ENCODE results near the gene TTC39A.

TTC39A gene

DNA sequence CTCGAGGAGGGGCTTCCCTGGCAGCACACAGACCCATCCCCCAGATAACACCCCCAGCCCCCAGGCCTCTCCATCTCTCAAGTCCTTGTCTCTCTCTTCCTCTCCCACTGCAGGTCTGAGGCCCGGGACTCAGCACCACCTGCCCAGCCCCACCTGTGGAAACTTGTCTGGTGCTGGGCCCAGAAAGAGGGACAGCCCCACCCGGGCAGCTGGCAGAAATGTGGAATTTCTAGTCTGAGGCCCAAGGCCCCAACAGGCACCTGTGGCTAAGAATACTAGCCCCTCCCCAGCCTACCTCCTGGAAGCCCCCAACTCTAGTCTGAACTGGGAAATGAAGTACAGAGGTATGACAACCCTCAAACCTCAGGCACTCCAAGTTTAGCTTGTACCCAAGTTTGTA lies 15.4 kb downstream of the TTC39A start:
- no peak for DNase-seq (ENCODE audit: low read depth)

DNA sequence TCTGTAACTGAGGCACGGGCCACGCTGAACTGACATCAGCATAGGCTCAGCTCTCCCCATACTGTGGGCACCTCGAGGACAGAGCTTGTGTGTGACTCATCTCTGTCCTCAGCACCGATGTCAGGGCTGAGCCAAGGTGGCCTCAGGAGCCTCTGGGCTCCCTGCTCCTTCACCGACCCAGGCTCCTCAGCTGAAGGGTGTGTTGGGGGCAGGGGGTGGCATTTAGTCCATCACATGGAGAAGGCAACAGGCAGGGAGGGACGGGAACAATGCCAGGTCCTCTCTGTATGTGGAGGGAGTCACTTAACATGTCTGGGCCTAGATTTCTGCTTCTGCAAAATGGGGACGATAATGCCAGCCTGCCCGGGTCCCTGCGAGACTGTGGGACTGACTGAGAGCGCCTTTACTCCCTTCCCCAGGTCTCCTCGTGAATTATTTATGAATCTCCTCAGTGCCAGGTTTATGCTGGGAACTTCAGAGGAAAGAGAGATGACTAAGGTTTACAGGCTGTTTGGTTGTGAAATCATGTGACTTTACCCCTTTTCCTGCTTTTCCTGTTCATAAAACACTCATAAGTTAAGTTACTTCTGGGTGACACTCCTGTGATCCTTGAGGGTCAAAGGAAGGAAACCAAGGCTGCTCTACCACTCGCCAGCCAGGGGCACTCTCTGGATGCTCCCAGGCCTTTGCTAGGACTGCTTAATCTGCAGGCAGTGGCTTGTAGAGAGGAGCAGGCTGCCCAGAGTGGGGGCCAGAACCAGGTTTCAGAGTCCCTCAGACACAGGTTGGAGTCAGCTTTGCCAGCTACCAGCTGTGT lies 16.2 kb downstream of the TTC39A start:
- no peak for DNase-seq (ENCODE audit: low read depth)

DNA sequence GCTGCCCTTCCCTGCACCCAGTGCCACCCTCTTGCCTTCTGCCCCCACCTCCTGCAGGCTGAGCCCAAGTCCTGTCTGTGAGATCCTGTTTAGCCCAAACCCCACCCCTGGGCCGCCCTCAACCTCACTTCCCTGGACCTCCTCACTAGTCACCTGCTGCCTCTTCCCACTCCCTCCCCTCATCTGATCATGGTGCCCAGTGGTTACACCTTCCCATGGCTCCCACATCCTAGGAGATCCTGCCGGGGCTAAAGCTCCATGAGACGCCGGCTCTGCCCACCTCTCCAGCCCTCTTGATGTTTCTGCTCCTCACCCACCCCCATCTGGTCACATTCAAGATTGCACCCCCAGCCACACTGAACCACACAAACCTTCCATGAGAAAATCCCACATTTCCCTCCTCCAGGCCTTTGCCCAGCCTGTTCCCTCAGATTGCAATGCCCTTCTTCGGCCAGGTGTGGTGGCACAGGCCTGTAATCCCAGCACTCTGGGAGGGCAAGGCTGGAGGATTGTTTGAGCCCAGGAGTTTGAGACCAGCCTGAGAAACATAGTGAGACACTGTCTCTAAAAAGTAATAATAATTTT lies 17.0 kb downstream of the TTC39A start:
- no peak for DNase-seq (ENCODE audit: low read depth)

DNA sequence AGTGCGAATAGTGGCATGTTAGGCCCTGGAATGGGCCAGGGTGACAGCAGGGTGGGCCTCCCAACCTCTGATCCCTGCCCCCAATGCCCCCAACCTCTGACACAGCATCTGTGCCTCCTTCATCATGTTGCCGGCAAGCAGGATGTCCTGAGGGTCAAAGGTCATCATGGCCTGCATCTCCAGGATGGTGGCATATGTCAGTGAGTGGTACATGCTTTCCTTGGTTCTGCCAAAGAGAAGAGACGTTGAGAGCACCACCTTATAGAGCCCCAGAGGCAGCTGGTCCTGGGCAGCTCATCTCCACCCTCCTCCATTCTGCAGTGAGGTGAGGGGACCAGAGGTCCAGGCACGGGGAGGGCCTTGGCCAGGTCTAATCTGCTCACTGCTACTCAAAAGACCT lies 17.6 kb downstream of the TTC39A start:
- no peak for DNase-seq (ENCODE audit: low read depth)

DNA sequence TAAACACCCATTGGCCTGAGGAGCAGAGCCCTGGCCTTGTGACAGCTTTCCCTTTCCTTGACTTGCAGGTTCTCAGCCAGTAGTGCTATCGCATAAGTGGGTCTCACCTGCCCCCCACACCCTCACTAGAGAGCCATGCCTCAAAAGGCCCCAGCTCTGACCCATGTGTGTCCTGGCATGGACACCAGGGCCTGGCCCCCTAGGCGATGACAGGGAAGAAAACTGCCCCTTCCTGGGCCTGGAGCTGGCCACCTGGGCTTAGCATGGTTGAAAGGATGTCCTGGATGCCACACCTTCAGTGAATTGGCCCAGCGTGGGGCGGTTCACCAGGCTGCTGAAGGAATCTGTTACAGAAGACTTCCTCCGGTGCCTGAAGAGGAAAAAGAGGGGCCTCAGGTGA lies 18.5 kb downstream of the TTC39A start:
- DNase-seq (ENCODE audit: low read depth) = no peak

DNA sequence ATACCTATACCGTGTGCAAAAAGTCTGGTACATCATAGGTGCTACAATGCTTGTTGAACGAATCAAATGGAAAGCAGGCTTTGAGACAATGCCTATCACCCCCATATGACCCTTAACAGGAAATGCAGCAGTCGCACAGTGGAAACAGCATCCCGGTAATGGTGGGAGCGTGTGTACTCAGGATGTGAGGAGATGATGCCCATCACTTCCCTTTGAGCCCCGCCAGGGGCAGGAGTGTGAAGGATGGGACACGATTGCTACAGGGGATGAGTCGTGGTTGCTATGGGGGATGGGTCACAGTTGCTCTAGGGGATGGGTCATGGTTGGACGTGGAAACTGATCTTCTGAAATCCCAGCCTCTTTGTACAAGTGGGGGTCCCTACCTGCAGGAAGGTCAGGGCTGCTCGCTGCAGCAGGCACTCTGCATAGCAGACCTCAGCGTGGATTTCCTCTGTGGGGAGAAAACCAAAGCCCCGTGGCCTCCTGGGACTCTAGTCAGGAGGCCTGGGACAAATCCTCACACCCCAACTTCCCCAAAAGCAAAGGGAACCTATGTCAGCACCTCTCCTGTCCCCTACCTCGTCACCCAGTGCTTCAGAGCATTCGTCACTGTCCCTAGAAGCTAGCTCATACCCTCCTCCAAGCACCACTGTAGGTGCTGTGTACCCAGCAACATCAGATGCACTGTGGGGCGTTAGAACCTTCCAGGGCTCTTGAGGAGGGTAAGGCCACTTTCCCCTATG lies 19.3 kb downstream of the TTC39A start:
- DNase-seq (ENCODE audit: low read depth) = no peak

DNA sequence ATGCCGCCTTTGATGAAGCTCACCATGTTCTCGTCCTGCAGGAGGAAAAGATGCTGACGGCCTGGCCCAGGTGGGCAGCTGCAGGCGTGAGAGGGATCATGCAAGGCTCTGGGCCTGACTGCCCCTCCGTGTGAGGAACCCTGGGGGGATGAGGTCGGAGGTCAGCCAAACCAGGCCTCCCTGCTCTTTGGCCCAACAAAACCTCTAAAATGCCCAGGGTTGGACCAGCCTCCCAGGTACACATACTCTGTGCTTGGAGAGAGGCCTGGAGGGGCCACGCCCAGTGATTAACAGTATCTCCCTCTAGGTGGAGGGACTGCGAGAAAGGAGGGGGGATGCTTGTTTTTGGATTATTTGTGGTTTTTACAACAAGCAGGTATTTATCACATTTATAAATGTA lies 21.1 kb downstream of the TTC39A start:
- DNase-seq (ENCODE audit: low read depth) = no peak

DNA sequence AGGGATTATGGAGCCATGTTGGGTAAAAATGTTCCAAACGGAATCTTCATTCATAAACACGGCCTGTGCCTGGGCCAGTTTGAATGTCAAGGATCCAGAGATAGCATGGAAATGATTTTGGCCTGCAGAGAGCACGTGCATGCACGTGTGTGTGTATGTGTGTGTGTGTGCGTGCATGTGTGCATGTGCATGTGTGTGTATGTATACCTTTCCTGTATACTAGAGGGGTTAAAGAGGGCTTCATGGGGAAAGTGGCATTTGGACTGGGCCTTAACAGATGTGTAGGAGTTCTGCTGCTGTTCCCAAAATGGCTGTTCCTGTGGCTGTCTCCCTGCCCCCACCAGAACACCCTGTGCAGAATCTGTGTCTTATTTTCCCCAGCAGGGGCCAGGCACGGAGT lies 21.7 kb downstream of the TTC39A start:
- DNase-seq (ENCODE audit: low read depth) = no peak

DNA sequence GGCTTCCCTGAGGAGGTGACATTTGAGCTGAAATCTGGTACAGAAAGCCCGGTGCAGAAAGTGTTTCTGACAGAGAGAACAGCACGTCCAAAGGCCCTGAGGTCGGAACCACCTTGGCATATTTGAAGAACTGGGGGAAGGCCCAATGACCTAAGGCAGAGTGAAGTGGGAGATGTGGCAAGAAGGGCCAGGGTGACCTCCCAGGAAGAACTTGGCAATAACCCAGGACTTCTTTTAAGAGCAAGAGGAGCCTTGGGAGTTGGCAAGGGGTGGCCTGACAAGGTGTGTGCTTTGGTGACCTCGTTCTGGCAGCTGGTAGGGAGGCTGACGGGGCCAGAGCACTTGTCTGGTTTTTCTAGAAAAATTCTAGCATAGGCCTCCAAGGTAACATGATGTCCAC lies 23.4 kb downstream of the TTC39A start:
- DNase-seq (ENCODE audit: low read depth) = no peak

DNA sequence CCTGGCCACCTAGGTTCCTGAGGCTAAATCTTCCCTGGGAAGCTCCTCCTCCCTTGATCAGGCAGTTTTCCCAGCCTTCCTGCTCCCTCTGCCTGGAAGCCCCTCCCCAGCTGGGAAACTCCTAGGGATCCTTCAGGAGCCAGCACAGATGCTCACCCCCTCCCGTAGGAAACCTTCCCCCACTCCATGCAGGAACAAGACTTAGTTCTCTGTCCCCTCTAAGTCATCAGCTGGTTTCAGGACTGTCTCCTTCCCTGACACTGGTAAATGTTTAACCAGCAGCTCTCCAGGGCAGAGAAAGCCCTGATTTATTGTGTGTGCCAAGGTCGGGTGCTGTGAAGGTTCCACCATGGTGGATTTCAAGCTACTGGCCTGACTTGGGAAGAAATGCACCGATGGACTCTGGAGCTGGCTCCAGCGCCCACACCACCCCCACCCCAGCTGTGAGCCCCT lies 25.0 kb downstream of the TTC39A start:
- no peak for DNase-seq (ENCODE audit: low read depth)

DNA sequence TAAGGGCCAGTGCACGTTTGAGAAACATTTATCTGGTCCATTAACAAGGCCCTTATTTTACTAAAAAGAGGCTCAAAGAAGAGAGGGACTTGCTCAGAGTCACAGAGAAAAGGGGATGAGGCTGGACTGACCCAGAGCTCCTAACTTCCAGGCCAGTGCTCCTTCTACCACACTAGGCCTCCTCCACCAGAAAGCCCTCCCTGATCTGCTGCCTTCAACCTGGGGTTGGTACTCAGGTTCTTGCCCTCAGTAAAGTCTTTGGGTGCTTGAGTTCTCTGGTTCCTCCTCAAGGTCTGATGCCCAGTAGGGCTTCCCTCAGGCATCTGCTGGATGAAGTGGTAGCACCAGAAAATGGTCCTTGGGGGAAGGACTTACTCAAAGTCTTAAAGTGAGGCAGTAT lies 26.0 kb downstream of the TTC39A start:
- DNase-seq (ENCODE audit: low read depth) = no peak

DNA sequence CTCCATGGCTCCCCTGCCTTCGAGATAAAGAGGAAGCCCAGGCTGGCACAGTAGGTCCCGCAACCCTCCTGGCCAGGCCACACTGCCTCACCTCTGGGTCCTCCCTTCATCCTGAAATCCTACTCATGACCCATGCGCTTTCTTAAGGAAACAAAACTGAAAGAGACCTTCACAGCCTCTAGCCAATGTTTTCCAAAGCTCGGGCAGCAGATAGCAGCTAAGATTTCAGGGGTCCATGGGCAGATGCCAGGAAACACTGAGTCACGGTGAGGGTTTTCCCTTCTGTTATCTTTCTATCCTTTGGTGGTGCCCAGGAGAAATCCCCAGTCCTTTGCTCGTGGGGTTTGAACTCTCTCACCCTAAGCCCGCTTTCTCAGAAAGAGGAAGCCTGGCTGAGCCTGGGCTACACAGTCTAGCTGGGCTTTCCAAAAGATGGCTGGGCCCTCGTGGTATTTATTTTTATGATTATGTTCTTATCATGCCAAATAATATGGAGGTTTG lies 26.6 kb downstream of the TTC39A start:
- no peak for DNase-seq (ENCODE audit: low read depth)

DNA sequence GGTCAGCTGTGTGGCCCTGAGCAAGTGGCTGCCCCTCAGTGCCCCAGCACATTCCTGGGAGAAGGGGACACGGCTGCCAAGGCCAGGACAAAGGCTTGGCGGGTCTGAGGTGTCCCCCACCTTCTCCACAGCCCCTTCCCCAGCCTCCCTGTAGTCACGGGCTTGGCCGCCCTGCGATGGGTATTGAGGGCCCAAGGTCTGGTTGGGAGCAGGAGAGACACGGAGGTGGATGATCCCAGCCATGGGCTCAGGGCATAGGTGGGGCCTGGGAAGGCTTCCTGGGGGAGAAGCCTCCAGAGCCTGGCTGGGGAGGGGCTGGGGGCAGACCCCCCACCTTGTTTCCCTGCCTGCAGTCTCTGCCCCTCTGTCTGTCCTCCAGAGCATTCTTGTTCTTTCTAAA lies 27.0 kb downstream of the TTC39A start:
- DNase-seq (ENCODE audit: low read depth) = no peak

DNA sequence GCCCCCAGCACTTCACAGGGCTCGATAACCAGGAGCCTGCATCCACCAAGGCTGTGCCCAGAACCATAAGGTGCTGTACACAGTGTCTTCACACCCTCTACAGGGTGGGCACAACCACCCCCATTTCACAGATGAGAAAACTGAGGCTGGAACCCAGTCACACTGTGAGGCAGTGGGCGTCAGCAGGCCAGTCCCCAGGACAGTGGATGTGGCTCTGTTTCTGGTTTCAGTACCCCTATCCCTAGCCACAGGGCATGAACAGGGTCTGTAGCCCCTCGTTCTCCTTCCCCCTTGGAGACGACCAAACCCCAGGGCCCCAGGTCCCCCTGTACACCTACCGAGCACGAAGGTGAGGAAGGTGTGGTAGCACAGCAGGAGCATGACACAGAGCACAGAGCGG lies 27.6 kb downstream of the TTC39A start:
- no peak for DNase-seq (ENCODE audit: low read depth)

DNA sequence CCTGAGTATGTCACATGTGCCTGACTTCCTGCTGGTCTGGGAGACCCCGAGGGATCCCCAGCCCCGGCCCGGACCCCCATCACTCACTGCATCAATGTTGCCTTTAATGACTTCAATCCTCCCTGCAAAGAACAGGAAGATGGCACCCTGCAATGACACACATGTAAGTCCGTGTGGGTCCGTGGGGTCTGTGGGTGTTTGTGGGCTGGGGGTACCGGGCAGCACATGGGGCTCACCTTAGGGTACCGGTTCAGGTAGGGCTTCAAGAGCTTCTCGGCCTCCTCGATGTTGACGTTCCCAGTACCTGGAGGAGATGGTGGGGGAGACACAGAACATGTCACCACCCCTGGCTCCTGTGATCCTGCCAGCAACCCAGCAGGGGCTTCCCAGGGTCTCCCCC lies 28.1 kb downstream of the TTC39A start:
- no peak for DNase-seq (ENCODE audit: low read depth)

DNA sequence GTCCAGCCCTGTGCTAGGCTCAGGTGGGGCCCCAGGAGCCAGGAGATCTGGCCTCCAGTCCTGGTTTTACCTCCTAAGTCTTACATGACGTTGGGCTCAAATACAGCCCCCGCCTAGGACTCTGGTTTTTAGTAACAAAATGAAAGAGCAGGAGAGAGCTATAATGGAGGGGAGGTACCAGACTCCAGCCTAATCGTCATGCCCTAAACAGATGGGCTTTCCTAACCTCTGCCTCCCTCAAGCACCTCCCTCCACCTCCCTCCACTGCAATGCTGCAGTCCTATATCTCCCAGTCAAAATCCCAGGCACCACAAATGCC lies 28.6 kb downstream of the TTC39A start:
- no peak for DNase-seq (ENCODE audit: low read depth)

DNA sequence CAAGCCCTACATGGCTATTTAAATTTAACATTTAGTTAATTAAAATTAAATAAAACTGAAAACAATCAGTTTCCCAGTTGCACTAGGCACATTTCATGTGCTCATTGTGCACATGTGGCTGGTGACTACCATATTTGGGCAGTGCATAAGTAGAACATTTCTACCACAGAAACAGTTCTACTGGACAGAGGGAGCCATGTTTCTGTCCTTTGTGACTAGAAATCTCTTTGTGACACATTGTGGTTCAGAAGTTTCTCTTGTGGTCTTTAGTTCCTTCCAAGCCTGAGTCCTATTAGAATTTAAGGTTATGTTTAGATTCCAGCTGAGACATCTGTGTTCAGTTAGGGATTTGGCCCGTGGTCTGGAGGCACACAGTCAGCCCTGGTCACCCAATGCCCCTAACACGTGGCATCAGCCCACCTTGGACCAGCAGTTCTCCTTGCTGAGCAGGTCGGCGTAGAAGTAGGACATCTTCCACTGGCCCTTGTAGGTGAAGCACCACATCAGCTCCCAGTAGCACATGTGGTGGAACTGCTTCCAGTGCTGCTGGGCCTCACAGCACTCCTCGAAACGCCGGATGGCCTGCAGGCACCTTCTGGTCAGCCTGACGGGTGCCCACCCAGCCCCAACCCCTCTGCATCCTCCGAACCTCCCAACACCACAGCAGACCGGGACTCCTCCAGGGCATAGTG lies 29.1 kb downstream of the TTC39A start:
- no peak for DNase-seq (ENCODE audit: low read depth)

DNA sequence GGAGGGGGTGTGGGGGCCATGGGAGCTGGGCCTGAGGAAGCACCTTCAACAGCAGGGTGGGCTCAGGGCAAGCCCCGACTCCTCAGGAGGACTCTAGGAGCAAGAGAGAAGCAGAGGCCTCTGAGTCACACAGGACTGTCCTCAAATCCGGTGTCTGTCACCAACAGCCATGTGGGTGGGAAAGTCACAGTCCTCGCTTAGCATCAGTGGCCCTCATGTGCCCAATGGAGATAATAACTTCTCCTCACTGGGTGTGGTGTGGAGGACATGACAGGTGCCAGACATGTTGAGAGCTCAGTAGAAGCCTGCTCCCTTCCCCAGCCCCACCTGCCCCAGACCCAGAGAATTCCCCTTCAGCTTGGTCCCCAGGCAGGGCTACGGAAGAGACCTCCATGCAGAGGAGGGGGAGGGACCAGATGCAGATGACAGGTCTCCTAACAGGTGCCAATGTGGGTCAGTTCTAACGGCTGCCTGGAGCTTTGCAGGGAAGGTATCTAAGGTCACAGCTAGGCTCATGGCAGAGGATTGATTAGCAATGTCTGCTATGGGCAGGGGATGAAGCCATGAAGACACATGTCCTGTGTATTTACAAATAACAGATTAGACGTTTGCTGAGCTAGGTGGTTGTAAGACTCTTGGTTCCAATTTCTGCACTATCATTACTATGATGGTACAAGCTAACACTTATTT lies 30.2 kb downstream of the TTC39A start:
- no peak for DNase-seq (ENCODE audit: low read depth)

DNA sequence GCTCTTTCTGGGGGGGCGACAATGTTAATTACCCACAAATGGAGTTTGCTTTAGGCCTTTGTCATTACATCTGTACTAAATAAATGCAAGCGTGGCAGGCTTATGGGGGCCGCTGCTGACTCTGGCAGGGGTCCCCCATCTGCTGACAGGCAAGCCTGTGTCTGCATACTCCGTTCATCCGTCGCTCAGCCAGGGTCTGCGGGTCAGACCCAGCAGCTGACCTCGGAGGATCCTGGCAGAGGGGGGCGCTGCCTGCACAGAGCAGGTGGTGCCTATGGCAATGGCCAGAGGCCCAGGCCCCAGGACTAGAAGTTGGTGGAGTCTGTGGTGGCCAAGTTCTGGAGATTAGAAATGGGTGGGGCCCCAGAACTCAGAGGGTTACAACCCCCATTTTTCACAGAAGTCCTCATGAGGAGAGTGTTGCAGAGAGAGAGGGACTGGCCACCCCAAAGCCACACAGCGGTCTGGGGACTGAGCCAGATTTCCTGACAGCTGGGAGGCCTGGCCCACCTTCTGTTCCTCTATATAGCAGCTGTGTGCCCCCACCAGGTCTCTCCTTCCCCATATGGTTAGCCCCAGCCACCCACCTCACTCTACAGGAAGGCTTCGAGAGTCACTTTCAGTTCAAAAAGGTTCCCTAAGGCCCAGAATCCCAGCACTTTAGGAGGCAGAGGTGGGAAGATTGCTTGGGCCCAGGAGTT lies 31.0 kb downstream of the TTC39A start:
- no peak for DNase-seq (ENCODE audit: low read depth)

DNA sequence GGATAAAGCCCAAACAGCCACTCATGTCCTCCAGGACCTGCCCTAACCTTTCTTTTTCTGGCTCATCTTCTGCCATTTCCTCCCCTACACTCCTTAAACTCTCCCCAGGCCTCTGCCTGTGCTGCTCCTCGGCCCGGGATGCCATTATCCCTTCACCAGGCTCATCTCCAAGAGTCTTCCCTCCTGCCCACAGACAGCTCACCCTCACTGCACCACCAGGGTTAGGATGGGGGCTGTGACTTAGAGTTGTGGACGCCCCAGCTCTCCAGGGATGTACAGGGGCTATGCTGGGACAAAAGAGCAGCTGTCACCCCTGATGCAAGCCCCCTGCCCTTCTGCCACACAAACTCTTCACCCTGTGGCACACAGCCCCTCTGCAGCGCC lies 32.0 kb downstream of the TTC39A start:
- DNase-seq (ENCODE audit: low read depth) = no peak

All from T follicular helper cell (primary cell).